Measurements from ENCODE around the gene ATP5F1D.

The ATP5F1D gene

DNA sequence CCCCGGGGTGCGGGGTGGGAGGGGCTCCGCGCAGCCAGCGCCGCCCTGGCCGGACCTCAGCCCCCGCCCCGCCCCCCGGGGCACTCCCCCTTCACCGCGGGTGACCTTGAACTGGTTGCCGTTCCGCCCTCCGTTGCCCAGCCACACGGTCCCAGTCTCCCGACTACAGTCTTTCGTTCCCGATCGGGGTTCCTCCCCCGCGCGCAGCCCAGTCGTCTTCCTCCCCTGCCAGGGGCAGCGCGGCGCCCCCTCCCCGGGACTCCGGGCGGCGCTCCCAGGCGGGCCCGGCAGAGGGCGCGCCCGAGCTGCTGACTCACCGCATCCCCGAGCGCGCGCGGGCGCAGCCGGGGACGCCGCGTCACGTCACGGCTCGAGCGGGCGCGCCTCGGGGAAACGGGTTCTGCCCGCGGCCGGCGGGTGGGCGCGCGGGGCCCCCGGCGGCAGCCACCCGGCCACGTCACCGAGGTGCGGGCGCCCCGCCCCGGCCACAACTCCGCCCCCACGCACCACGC is 7.3 kb downstream of the ATP5F1D start:
- peaks cover 40% of the 10 kb centered on the region for H3K36me3 ChIP-seq
- TF ChIP-seq CTCF (IDR thresholded peaks at IDR 0.05; ENCODE audit: low read depth, low read length), result peak; percentile 81
- peak overlapping the region; percentile 66 for H3K4me3 ChIP-seq (ENCODE audit: low read depth, low read length)
- H3K27ac ChIP-seq, result peak overlapping the region; percentile 100
- no peaks in the 10 kb centered on the region for H3K27me3 ChIP-seq (ENCODE audit: insufficient read depth, low read depth, severe bottlenecking)
- DNase-seq, result peak; percentile 88
- no peaks in the 10 kb centered on the region for H3K9me3 ChIP-seq (ENCODE audit: severe bottlenecking)

GRCh38 chr19:1249298-1249989 is 7.9 kb downstream of the ATP5F1D start:
- Histone ChIP-seq H3K27ac (peak overlapping the region; percentile 100), H3K27me3 (ENCODE audit: insufficient read depth, low read depth, severe bottlenecking) (no peaks in the 10 kb centered on the region), H3K9me3 (ENCODE audit: severe bottlenecking) (no peaks in the 10 kb centered on the region), H3K4me3 (ENCODE audit: low read depth, low read length) (peak overlapping the region; percentile 83), H3K36me3 (peaks cover 42% of the 10 kb centered on the region)
- TF ChIP-seq CTCF (IDR thresholded peaks at IDR 0.05; ENCODE audit: low read depth, low read length), result no peak
- peak; percentile 91 for DNase-seq

GRCh38 chr19:1249990-1250436 is 8.5 kb downstream of the ATP5F1D start:
- no peak for DNase-seq

GRCh38 chr19:1250437-1251260 is 9.1 kb downstream of the ATP5F1D start:
- peak overlapping the region; percentile 91 for H3K27ac ChIP-seq
- H3K4me3 ChIP-seq (ENCODE audit: low read depth, low read length), result peak overlapping the region; percentile 83
- H3K9me3 ChIP-seq (ENCODE audit: severe bottlenecking), result no peaks in the 10 kb centered on the region
- peak; percentile 85 for DNase-seq
- H3K36me3 ChIP-seq, result peaks cover 54% of the 10 kb centered on the region
- TF ChIP-seq CTCF (IDR thresholded peaks at IDR 0.05; ENCODE audit: low read depth, low read length), result no peak
- no peaks in the 10 kb centered on the region for H3K27me3 ChIP-seq (ENCODE audit: insufficient read depth, low read depth, severe bottlenecking)

More at GRCh38 chr19:1249990-1250436, 8.5 kb downstream of the ATP5F1D start:
- H3K36me3 ChIP-seq, result peaks cover 47% of the 10 kb centered on the region
- no peaks in the 10 kb centered on the region for H3K27me3 ChIP-seq (ENCODE audit: insufficient read depth, low read depth, severe bottlenecking)
- H3K4me3 ChIP-seq (ENCODE audit: low read depth, low read length), result peak overlapping the region; percentile 83
- H3K27ac ChIP-seq, result peak overlapping the region; percentile 91
- no peak for TF ChIP-seq CTCF (IDR thresholded peaks at IDR 0.05; ENCODE audit: low read depth, low read length)
- no peaks in the 10 kb centered on the region for H3K9me3 ChIP-seq (ENCODE audit: severe bottlenecking)

DNA sequence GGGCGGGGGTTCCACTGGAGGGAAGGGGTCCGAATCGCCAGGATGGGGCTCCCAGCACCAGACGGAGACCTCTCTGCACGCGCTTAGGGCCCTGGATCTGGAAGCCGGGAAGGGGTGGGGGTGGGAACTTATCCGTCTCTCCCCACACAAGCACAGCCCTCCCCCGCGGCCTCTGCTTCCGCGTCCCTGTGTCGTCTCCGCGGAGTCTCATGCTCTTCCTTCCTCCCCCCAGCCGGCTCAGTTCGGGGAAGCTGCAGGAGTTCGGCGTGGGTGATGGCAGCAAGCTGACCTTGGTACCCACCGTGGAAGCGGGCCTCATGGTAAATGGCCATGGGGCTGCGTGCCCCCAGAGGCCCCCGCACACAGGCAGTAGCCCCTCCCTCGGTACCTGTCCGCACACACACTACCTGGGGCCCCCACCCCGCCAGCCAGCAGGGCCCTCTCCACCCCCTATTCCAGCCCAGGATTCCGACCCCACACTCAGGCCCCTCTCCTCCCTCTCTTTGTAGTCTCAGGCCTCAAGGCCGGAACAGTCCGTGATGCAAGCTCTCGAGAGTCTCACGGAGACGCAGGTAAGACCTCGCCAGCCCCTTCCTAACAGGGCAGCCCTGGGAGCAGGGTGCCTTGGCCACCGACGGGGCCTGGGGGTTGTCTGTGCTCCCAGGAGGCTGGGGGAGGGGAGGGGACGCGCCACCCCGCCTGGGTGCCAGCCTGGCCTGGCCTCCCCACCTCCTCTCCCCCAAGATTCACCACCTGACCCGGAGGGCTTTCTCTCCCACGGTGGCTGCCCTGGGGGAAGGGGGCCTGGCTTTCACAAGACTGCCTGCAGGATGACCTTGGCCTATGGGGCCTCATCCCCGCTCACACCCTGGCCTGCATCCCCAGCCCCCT is 10.0 kb downstream of the ATP5F1D start:
- peak; percentile 68 for DNase-seq
- TF ChIP-seq CTCF (IDR thresholded peaks at IDR 0.05; ENCODE audit: low read depth, low read length), result no peak

More for the DNA sequence above, 10.0 kb downstream of the ATP5F1D start:
- peak overlapping the region; percentile 91 for H3K27ac ChIP-seq
- peak overlapping the region; percentile 83 for H3K4me3 ChIP-seq (ENCODE audit: low read depth, low read length)
- H3K27me3 ChIP-seq (ENCODE audit: insufficient read depth, low read depth, severe bottlenecking), result no peaks in the 10 kb centered on the region
- peaks cover 61% of the 10 kb centered on the region for H3K36me3 ChIP-seq
- no peaks in the 10 kb centered on the region for H3K9me3 ChIP-seq (ENCODE audit: severe bottlenecking)

Data from WERI-Rb-1 (cell line).